Measurements from ENCODE around the gene CALR. TPM values are rescaled to one million over a fixed set of nuclear protein-coding genes. Genes with fewer than 3 reads are reported as not detected.
"Not testable (repeated sequence)": the region's sequence is repeated elsewhere in the genome, so short reads cannot be mapped to it uniquely, and the experiment has no call there.

The CALR gene
- polyA plus RNA-seq, 1 donor (not counting 4 experiments of a cell fraction or from before 2014, with no cell fraction given): 899 TPM

DNA sequence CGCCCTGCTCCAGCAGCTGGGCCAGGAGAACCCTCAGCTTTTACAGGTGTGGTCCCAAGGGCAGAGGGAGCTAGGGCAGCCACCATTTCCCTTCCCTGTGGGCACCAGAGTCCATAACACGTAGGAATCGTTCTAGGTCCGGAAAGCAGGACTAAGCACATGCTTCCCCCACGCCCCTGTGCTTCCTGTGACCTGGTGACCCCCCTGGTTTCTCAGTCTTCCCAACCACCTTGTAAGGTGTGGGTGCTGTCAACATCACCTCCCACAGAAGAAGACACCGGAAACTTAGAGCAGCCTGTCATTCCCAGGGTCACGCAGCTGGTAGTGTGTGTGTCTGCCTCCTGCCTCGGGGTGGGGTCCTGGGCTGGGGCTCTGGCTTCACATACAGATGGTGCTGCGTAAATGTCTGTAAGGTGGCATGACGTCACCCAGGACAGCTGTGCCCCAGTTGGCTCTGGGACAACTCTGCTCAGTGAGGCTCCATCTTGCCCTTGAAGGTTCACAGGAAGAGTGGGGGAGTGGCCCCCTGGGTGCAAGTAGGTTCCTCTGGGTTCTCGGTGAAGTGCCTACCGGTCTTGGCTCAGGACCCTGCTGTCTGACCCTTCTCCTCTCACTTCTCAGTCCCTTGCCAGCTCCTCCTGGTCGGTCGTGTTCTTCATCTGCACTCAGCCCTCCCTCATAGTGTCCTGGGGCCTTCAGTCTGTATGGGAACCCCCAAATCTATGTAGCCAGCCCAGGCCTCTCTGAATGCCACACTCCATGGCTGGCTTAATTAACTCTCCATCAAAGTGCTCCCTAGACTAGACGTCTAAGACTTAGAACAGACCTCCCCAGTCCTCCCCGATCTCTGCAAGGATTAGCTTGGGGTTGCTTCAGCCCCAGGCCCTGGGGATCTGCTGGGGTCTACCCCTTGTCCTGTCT is 11.2 kb downstream of the CALR start:
- Histone ChIP-seq H3K4me3 (ENCODE audit: control insufficient read depth in 2 of 3, extremely low read depth in 1 of 3, insufficient read depth in 2 of 3, low read depth in 1 of 3, low read length in 3 of 3) (no peak overlapping the region), H3K79me2 (ENCODE audit: control insufficient read depth, insufficient read depth, low read length) (peaks cover 43% of the 10 kb centered on the region), H3K4me1 (ENCODE audit: control insufficient read depth, extremely low read depth, insufficient read depth, low read length) (peaks cover 20% of the 10 kb centered on the region), H3K36me3 (ENCODE audit: control insufficient read depth in 2 of 2, extremely low read depth in 1 of 2, insufficient read depth in 2 of 2, low read length in 2 of 2) (peaks cover 41 to 49% of the 10 kb centered on the region in 2 experiments), H3K27ac (ENCODE audit: control insufficient read depth, insufficient read depth, low read length) (no peak overlapping the region), H3K9me1 (ENCODE audit: control insufficient read depth, extremely low read depth, insufficient read depth, low read length) (peaks cover 2% of the 10 kb centered on the region), H2AFZ (ENCODE audit: control insufficient read depth, low read length) (no peak overlapping the region), H3K9me3 (ENCODE audit: control insufficient read depth, low read depth, low read length) (no peaks in the 10 kb centered on the region), H3K27me3 (ENCODE audit: control insufficient read depth, extremely low read depth, insufficient read depth, low read length) (no peaks in the 10 kb centered on the region), H3K9ac (ENCODE audit: control insufficient read depth, extremely low read depth, insufficient read depth, low read length) (no peak overlapping the region), H3K4me2 (ENCODE audit: control insufficient read depth, extremely low read depth, insufficient read depth, low read depth, low read length) (no peak overlapping the region), H4K20me1 (ENCODE audit: control insufficient read depth, extremely low read depth, insufficient read depth, low read length) (peaks cover 2% of the 10 kb centered on the region)
- FAIRE-seq: no peak
- no peak for DNase-seq (ENCODE audit: low read depth, low spot score)
- dilution Hi-C loops (cut with MboI; ENCODE audit: extremely low pct_ligation_motif_present, low sequenced_read_pairs): no loop called here
- no peak for TF ChIP-seq EZH2 (IDR thresholded peaks at IDR 0.05; ENCODE audit: low read length)
- TF ChIP-seq, protein P1, sequence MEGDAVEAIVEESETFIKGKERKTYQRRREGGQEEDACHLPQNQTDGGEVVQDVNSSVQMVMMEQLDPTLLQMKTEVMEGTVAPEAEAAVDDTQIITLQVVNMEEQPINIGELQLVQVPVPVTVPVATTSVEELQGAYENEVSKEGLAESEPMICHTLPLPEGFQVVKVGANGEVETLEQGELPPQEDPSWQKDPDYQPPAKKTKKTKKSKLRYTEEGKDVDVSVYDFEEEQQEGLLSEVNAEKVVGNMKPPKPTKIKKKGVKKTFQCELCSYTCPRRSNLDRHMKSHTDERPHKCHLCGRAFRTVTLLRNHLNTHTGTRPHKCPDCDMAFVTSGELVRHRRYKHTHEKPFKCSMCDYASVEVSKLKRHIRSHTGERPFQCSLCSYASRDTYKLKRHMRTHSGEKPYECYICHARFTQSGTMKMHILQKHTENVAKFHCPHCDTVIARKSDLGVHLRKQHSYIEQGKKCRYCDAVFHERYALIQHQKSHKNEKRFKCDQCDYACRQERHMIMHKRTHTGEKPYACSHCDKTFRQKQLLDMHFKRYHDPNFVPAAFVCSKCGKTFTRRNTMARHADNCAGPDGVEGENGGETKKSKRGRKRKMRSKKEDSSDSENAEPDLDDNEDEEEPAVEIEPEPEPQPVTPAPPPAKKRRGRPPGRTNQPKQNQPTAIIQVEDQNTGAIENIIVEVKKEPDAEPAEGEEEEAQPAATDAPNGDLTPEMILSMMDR (optimal IDR thresholded peaks at IDR 0.05 in 1 of 3, IDR thresholded peaks at IDR 0.05 in 1 of 3, conservative IDR thresholded peaks at IDR 0.05 in 1 of 3; ENCODE audit: extremely low read depth in 1 of 3, insufficient read depth in 2 of 3, low read length in 3 of 3): no peak

DNA sequence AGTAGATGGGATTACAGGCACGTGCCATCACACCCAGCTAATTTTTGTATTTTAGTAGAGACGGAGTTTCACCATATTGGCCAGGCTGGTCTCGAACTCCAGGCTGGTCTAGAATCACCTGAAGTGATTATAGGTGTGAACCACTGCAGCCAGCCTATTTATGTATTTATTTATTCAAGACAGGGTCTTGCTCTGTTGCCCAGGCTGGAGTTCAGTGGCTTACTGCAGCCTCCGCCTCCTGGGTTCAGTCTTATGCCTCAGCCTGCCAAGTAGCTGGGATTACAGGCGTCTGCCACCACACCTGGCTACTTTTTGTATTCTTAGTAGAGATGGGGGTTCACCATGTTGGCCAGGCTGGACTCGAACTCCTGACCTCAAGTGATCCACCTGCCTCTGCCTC is 13.6 kb downstream of the CALR start:
- H3K4me1 ChIP-seq (ENCODE audit: control insufficient read depth, extremely low read depth, insufficient read depth, low read length): peaks cover 30% of the 10 kb centered on the region
- H3K9ac ChIP-seq (ENCODE audit: control insufficient read depth, extremely low read depth, insufficient read depth, low read length); H3K4me3 ChIP-seq (ENCODE audit: control insufficient read depth in 2 of 3, extremely low read depth in 1 of 3, insufficient read depth in 2 of 3, low read depth in 1 of 3, low read length in 3 of 3); H3K4me2 ChIP-seq (ENCODE audit: control insufficient read depth, extremely low read depth, insufficient read depth, low read depth, low read length); H3K9me3 ChIP-seq (ENCODE audit: control insufficient read depth, low read depth, low read length); FAIRE-seq; dilution Hi-C loops (cut with MboI; ENCODE audit: extremely low pct_ligation_motif_present, low sequenced_read_pairs); H3K27ac ChIP-seq (ENCODE audit: control insufficient read depth, insufficient read depth, low read length); H3K27me3 ChIP-seq (ENCODE audit: control insufficient read depth, extremely low read depth, insufficient read depth, low read length); H4K20me1 ChIP-seq (ENCODE audit: control insufficient read depth, extremely low read depth, insufficient read depth, low read length); DNase-seq (ENCODE audit: low read depth, low spot score); H2AFZ ChIP-seq (ENCODE audit: control insufficient read depth, low read length); H3K9me1 ChIP-seq (ENCODE audit: control insufficient read depth, extremely low read depth, insufficient read depth, low read length): not testable (repeated sequence)
- peaks cover 55% of the 10 kb centered on the region for H3K79me2 ChIP-seq (ENCODE audit: control insufficient read depth, insufficient read depth, low read length)
- H3K36me3 ChIP-seq (ENCODE audit: control insufficient read depth in 2 of 2, extremely low read depth in 1 of 2, insufficient read depth in 2 of 2, low read length in 2 of 2): peaks cover 39 to 50% of the 10 kb centered on the region in 2 experiments

Data from keratinocyte (primary cell).